ENCODE data around the gene IDH3B. TPM values are rescaled to one million over a fixed set of nuclear protein-coding genes. Genes with fewer than 3 reads are reported as not detected.
A peak's percentile ranks its signal among the peaks of the same experiment; 100 is the strongest.

Gene IDH3B
- total and polyA plus RNA-seq, 7 donors = 103 to 131 (median 114) TPM

- WGBS, 2 donors = 81 to 82% methylated on average over 2 of the region's 2 CpGs
- Histone ChIP-seq H3K4me1 (no peaks in the 10 kb centered on the region), H3K9me3 (no peaks in the 10 kb centered on the region), H3K27me3 (peaks cover 0 to 5% (median 0%) of the 10 kb centered on the region in 3 donors), H3K27ac (peak overlapping the region in 2 of 4 donors; percentile 21 to 45), H3K36me3 (no peaks in the 10 kb centered on the region), H3K4me3 (no peak overlapping the region)
- intact Hi-C loops (cut with DNase I) = no loop called here
- TF ChIP-seq POLR2AphosphoS5 (IDR thresholded peaks at IDR 0.05) = peak in 1 of 4 donors; percentile 54
- no peak for TF ChIP-seq POLR2A (IDR thresholded peaks at IDR 0.05)
- no peak for TF ChIP-seq CTCF (IDR thresholded peaks at IDR 0.05)
- TF ChIP-seq EP300 (IDR thresholded peaks at IDR 0.05) = no peak
- DNase-seq = no peak
These were observed 39.0 kb downstream of the IDH3B start for GRCh38 chr20:2625062-2625461.

DNA sequence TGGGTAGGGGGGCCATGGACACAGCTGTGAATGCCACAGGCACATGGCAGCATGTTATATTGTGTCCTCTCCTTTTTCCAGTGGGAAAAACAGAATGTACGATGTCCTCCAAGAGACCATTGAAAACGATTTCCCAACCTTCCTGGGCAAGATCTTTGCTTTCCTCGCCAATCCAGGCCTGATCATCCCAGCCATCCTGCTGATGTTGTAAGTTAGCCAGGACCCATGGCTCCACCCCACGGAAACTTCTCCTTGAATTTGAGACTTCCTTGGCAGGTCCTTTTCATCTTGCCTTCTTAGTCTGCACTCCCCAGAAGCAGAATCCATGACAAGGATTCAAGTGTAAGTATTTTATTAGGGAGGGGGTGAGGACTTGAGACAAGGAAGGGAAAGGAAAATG lies 39.8 kb downstream of the IDH3B start:
- H3K27me3 ChIP-seq = no peaks in the 10 kb centered on the region
- H3K36me3 ChIP-seq = no peaks in the 10 kb centered on the region
- H3K4me1 ChIP-seq = no peaks in the 10 kb centered on the region
- WGBS, 2 donors = 80 to 82% methylated on average over 4 of the region's 4 CpGs
- no peaks in the 10 kb centered on the region for H3K9me3 ChIP-seq
- intact Hi-C loops (cut with DNase I) = no loop called here
- peak overlapping the region in 2 of 4 donors; percentile 21 to 45 for H3K27ac ChIP-seq
- DNase-seq = peak; percentile 82
- H3K4me3 ChIP-seq = no peak overlapping the region
- no peak for TF ChIP-seq POLR2A (IDR thresholded peaks at IDR 0.05)
- no peak for TF ChIP-seq POLR2AphosphoS5 (IDR thresholded peaks at IDR 0.05)
- TF ChIP-seq CTCF (IDR thresholded peaks at IDR 0.05) = no peak
- no peak for TF ChIP-seq EP300 (IDR thresholded peaks at IDR 0.05)

GRCh38 chr20:2619961-2620595 lies 43.9 kb downstream of the IDH3B start:
- intact Hi-C loops (cut with DNase I) = no loop called here
- H3K27ac ChIP-seq = no peak overlapping the region
- no peaks in the 10 kb centered on the region for H3K36me3 ChIP-seq
- H3K4me3 ChIP-seq = no peak overlapping the region
- no peak for DNase-seq
- no peaks in the 10 kb centered on the region for H3K9me3 ChIP-seq
- no peaks in the 10 kb centered on the region for H3K27me3 ChIP-seq
- TF ChIP-seq POLR2A (IDR thresholded peaks at IDR 0.05) = no peak
- no peak for TF ChIP-seq EP300 (IDR thresholded peaks at IDR 0.05)
- no peak for TF ChIP-seq CTCF (IDR thresholded peaks at IDR 0.05)
- no peak for TF ChIP-seq POLR2AphosphoS5 (IDR thresholded peaks at IDR 0.05)
- no peaks in the 10 kb centered on the region for H3K4me1 ChIP-seq
- 94 to 95% methylated on average over 3 of the region's 3 CpGs for WGBS, 2 donors

DNA sequence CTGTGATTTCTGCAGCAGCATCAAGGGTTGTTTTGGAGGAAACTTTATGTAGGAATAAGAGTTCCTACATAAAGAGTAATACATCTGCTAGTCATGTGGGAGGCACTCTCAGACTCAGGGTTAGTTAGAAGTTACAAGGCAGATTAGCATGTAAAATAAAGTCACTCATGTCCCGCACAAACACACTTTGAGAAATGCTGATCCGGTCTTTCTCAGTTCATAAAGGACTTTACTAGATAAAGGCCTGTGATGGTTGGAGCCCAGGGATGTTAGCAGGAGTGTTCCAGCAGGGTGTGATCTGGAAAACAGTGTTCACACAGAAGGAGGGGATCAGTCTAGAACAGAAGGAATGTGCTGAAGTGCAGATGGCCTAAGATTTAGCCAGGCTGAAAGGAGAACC lies 44.7 kb downstream of the IDH3B start:
- 66 to 68% methylated on average over 2 of the region's 2 CpGs for WGBS, 2 donors
- TF ChIP-seq EP300 (IDR thresholded peaks at IDR 0.05) = no peak
- TF ChIP-seq POLR2A (IDR thresholded peaks at IDR 0.05) = no peak
- TF ChIP-seq POLR2AphosphoS5 (IDR thresholded peaks at IDR 0.05) = no peak
- TF ChIP-seq CTCF (IDR thresholded peaks at IDR 0.05) = no peak
- H3K4me1 ChIP-seq = no peaks in the 10 kb centered on the region
- H3K4me3 ChIP-seq = no peak overlapping the region
- intact Hi-C loops (cut with DNase I) = no loop called here
- H3K9me3 ChIP-seq = no peaks in the 10 kb centered on the region
- no peak for DNase-seq
- no peaks in the 10 kb centered on the region for H3K36me3 ChIP-seq
- no peaks in the 10 kb centered on the region for H3K27me3 ChIP-seq
- no peak overlapping the region for H3K27ac ChIP-seq

GRCh38 chr20:2618815-2619214 lies 45.2 kb downstream of the IDH3B start:
- H3K4me1 ChIP-seq = no peaks in the 10 kb centered on the region
- H3K4me3 ChIP-seq = no peak overlapping the region
- intact Hi-C loops (cut with DNase I) = no loop called here
- no peaks in the 10 kb centered on the region for H3K9me3 ChIP-seq
- H3K36me3 ChIP-seq = no peaks in the 10 kb centered on the region
- no peaks in the 10 kb centered on the region for H3K27me3 ChIP-seq
- WGBS, 2 donors = 56 to 71% methylated on average over 6 of the region's 6 CpGs
- DNase-seq = no peak
- no peak for TF ChIP-seq POLR2AphosphoS5 (IDR thresholded peaks at IDR 0.05)
- no peak for TF ChIP-seq EP300 (IDR thresholded peaks at IDR 0.05)
- TF ChIP-seq POLR2A (IDR thresholded peaks at IDR 0.05) = no peak
- no peak for TF ChIP-seq CTCF (IDR thresholded peaks at IDR 0.05)
- no peak overlapping the region for H3K27ac ChIP-seq

Measured in sigmoid colon (tissue), 7 donors.